GOT3 (cell line): ENCODE results near the gene PRDM12.
A peak's percentile ranks its signal among the peaks of the same experiment; 100 is the strongest.

Experiments
- DNase-seq: peaks from one replicate; lab custom pipeline; 2025; ENCODE audit warnings: mixed read lengths; lab: John Stamatoyannopoulos, UW

PRDM12 gene

DNA sequence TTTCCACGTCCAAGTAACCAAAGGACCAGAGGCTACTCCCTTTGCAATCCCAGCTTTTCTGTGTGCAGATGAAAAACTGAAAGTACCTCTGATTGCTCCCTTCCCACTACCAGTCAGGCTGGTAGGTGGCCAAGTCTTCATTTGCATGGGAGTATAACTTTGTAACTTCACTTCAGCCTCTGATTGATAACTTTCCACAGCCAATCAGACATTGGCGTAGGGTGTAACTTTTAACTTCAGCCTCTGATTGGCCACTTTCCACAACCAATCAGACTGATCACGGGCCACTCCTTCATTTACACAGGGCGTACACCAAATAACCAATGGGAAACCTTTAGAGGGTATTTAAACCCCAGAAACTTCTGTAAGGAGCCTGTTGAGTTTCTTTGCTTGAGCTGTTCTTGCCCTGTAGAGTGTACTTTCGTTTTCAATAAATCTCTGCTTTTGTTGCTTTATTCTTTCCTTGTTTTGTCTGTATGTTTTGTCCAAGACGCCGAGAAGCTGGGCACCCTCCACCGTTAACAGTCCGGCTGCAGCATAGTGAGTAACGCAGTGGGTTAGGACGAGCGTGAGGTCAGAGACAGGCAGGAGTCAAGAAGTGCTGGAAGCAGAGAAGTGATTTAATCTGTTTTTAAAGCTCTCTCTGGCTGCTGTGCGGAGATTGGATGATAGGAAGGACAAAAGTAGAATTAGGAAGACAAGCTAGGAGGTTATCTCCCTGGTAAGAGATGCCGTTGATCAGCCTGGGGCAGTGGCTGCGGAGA is 25.7 kb downstream of the PRDM12 start:
- no peak for DNase-seq

DNA sequence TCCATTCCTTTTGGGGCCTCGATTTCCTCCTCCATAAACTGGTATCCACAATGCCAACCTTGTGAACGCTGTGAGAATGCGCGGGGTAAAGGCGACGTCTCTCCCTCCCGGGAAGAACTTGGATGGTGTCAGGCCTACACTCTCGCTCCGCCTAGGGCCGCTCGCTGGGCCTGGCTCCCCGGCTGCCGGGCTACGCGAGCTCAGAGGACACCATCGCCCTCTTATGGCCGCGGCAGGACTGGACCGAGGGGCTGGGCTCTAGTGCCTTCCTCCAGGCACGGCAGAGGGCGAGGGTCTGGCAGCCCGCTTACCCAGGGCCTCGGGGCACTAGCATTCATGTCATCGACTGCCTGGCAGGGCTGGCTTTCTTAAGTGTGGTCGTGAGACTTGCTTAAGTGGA is 27.9 kb downstream of the PRDM12 start:
- DNase-seq: no peak

GRCh38 chr9:130693101-130693425 is 28.7 kb downstream of the PRDM12 start:
- DNase-seq: no peak

- peak; percentile 77 for DNase-seq
These were observed 29.2 kb downstream of the PRDM12 start, which contains the start of gene EXOSC2 for GRCh38 chr9:130693426-130694191. Gene EXOSC2 (plus strand): TSS chr9:130693780. CDS start chr9:130693792, 12 bp downstream.

- no peak for DNase-seq
These were observed 29.8 kb downstream of the PRDM12 start for GRCh38 chr9:130694205-130694604.

DNA sequence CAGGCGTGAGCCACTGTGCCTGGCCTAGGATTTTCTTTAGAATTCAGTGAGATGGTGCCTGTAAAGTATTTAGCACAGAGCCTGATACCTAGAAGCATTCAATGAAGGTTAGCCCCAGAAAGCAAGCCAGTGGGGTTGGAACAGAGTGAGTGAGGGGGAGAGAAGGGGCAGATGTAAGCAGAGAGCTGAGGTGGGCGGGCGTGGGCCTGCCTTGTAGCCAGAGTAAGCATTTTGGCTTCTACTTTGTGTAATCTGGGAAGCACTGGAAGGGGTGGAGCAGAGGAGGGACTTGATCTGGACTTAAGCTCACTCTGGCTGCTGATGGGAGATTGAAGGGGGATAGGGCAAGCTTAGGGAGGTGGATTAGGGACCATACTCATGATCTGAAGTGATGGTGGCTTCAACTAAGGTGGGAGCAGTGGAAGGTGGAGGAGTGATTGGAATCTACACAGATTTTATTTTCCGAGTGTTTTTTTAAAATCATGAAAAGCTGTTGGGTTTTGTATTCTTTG is 31.8 kb downstream of the PRDM12 start:
- no peak for DNase-seq

DNA sequence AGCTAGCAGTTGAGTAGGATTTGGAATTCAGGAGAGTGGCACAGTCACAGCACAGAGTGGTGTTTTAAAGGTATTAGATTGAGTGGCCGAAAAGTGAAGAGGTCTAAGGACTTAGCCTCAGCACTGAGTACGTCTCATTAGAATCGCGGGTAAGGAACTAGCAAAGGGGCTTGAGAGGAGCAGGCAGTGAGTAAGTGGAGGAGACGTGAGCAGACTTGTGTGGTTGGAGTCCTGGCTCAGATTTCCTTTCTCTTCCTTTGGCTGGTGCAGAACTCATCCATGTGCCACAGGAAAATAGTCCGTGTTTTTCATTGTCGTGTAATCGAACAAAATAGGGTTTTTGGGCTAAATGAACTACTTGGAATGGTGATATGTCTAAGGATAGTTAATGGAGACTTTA is 32.6 kb downstream of the PRDM12 start:
- no peak for DNase-seq

GRCh38 chr9:130698514-130698913 is 34.1 kb downstream of the PRDM12 start:
- DNase-seq: no peak

GRCh38 chr9:130699047-130699446 is 34.7 kb downstream of the PRDM12 start:
- no peak for DNase-seq

GRCh38 chr9:130701059-130702022 is 36.9 kb downstream of the PRDM12 start:
- no peak for DNase-seq

DNA sequence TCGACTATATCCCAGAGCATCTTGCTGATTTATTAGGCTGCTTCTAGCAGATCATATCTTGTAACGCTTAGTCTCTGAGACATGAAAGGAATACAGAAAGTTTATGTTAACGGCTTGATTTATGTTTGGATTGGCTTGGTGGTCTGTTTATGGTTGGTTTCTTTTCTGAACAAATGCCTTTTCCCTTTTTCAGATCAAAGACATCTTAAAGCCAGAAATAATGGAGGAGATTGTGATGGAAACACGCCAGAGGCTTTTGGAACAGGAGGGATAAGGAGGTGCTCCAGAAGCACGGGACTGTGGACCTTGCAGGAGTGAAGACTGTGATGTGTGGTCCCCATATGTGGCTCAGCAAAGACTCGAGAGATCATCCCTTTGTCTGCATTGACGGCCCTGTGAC is 39.1 kb downstream of the PRDM12 start:
- DNase-seq: no peak

- DNase-seq: no peak
These were observed 43.0 kb downstream of the PRDM12 start for GRCh38 chr9:130707225-130707976.

DNA sequence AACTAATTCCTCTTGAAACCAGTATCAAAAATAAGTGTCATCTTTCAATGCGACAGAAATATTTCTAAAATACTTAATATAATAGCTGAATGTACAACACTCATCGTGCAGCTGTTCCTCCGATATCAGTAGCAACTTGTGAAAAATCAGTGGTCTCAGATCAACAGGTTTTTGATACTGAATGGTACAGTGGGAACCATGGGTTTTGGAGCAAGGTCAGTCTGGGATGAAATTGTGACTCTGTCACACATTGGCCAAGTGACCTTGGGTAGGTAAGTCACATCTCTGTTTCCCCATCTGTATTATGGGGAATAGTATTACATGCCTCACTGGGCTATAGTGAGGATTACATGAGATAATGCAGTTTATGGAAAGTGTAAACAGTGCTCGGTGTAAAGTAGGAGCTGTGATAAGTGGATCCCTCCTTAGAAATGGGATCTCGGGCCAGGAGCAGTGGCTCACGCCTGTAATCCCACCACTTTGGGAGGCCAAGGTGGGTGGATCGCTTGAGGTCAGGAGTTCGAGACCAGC is 46.5 kb downstream of the PRDM12 start:
- no peak for DNase-seq

- no peak for DNase-seq
These were observed 47.1 kb downstream of the PRDM12 start for GRCh38 chr9:130711469-130711868.

DNA sequence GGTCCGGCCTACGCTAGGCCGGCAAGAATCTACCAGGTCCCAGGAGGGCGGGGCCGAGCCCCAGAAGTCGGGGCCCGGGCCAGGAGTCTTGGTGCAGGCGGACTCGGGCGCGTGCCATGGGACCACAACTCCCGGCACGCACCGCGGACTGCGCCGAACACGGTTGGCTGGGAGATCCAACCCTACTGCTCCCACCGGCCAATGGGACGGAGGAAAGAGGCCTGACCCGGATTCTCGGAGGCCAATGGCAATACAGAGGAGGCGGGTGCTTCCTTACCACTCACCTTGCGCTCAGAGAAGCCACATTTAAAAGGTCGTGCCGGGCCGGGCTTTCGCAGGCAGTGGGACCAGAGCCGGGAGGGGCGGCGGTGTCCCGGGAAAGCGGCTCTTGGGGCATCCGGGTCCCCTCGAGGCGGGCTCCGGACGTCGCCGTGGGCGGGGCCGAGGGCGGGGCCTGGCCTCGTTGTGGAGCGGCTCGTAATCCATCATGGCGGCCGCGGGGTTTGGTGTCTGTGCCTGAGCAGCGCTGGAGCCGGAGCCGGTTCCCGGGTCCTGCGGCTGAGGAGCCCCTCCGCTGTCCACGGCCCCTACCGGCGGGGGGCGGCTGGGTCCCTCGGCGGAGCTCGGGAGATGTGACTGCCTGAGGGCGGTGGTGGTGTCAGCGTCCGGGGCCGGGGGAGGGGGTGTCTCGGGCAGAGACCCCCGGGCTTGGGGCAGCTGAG is 48.3 kb downstream of the PRDM12 start:
- DNase-seq: peak; percentile 91

GRCh38 chr9:130713286-130713960 is 49.0 kb downstream of the PRDM12 start:
- DNase-seq: no peak

DNA sequence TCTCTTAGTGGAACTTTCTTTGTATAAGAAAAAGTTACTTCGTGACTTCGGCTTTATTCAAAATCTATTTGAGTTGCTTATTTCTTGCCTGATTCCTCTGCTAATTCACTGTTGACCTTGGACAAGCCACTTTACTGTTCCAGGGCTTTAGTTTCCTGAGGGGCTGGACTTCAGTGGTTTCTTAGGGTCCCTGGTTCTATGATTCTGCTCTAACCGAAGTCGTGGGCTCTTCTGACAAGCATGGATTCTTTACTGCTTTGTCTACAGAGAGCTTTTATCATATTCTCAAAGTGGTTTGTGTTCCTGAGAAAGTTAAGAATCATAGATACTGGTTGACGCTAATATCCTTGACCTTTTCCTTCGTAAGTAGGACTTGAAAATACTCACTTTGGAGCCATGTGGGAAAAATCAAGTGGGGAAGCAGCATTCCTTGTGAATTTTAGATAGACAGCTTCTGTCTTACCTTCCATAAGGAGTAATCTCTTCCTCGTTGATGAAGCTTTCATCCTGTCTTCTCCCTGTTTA is 50.3 kb downstream of the PRDM12 start:
- no peak for DNase-seq

DNA sequence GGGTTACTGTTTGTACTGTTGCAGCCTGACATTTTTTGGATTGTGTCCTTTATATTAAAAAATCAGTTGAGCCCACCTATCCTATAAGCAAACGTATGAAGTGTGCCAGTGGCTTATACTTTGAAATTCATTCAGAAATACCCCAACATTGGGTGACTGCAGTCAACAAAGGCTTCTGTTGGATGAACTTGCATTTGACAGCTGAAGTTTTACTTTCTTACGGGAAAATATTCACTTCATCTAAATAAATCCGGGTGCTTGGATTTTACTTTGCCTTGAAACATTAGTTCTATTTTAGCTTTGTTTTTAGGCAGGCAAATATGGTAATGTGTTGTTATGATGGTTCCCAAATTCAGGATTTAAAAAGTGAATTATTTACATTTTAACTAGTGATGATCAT is 50.9 kb downstream of the PRDM12 start:
- DNase-seq: no peak

GRCh38 chr9:130718562-130718961 is 54.2 kb downstream of the PRDM12 start:
- DNase-seq: no peak

DNA sequence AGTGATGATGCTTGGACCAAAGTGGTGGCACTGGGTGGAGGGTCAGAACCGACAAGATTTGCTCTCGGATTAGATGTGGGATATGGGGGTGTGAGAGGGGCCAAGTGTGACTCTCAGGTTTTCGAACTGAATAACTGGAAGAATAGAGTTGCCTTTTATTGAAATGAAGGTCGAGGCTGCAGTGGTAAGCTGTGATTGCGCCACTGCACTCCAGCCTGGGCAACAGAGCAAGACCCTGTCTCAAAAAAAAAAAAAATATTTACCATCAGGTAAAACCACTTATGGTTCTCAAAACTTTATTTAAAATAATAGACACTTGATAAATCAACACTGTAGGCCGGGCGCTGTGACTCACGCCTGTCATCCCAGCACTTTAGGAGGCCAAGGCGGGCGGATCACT is 56.4 kb downstream of the PRDM12 start:
- no peak for DNase-seq
